Cerebellar nuclear complex (tissue), 1 donor: ENCODE measurements around the gene SLC35A2.

Experiments
- DNase-seq, 2 experiments: peaks; one replicate each; lab custom pipeline; 2025; lab: John Stamatoyannopoulos, UW

Gene SLC35A2

GRCh38 chrX:48911412-48912182 is at the start of gene SLC35A2:
SLC35A2 (minus strand) TSS chrX:48911646; CDS start chrX:48911636, 10 bp downstream.
- DNase-seq = peak in 1 of 2 experiments; percentile 56

- no peak for DNase-seq
These were observed 48.8 kb upstream of the SLC35A2 start for GRCh38 chrX:48960291-48960690.

DNA sequence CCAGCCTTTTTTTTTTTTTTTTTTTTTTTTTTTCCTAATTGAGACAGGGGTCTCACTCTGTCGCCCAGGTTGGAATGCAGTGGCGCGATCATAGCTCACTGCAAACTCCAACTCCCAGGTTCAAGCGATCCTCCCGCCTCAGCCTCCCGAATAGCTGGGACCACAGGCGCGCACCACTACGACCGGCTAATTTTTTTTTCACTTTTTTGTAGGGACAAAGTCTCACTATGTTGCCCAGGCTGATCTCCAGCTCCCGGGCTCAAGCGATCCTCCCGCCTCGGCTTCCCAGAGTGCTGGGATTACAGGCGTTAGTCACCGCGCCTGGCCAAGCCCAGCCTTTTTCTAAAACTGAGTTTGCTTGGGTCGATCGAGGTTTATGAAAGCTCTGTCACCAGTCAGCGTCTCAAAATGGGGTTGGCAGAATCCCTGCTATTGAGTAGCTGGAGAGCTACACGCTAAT is 47.2 kb upstream of the SLC35A2 start:
- DNase-seq = no peak

DNA sequence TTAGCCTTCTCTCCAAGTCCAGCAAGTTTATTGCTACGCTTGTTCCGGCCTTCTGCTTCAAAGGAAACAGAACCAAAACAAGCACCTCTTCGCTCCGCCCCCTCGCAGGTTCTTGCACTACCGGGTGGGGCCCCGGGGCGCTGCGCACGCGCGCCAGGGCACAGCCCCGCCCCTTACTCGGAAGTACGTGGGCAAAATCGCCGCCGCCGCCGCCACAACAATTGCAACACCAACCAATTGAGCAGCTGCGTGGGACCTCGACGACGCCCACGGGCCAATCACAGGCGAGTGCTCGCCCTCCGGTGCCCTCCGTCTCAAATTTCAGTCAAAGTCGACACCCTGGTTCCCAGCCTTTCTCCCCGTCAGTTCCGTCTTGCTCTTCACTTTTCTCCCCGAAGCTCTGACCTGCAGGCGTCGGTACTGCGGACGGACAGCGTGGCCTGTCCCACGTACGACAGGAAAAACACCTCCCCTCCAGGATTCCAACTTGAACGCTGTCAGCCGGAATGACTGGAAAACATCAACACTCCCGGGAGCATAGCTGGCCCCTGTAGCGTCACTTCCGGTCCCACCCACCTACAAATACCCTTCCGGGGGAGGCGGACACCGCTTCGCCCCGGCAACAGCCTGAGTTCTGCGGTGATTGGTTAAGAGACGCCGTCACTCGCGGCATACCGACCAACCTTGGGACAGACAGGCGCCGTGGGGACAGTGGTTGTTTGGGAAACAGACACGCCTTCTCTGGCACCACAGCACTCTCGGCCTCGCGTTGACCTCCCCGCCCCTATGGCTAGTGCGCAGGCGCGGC is 46.6 kb upstream of the SLC35A2 start:
- DNase-seq = peak; percentile 80 to 87

DNA sequence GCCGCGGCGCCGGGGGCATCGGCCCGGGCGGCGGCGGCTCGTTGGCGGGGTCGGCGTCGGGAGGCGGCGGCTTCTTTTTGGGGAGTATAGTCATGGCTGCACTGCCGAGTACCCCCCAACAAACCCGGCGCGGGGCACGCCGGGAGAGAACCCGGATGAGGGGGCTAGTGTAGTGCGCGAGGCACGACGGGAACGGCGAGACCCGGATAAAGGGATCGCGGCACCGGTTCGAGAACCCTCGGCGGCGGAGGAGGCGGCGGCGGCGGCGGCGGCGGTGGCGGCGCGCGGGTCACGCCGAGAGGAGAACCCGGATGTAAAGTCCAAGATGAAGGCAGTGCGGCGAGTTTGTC is 46.0 kb upstream of the SLC35A2 start, which contains the start of gene OTUD5:
OTUD5 (minus strand) TSS at position 131 of the 350 bp plus-strand sequence; CDS start at position 94, 37 bp downstream.
- DNase-seq = no peak

DNA sequence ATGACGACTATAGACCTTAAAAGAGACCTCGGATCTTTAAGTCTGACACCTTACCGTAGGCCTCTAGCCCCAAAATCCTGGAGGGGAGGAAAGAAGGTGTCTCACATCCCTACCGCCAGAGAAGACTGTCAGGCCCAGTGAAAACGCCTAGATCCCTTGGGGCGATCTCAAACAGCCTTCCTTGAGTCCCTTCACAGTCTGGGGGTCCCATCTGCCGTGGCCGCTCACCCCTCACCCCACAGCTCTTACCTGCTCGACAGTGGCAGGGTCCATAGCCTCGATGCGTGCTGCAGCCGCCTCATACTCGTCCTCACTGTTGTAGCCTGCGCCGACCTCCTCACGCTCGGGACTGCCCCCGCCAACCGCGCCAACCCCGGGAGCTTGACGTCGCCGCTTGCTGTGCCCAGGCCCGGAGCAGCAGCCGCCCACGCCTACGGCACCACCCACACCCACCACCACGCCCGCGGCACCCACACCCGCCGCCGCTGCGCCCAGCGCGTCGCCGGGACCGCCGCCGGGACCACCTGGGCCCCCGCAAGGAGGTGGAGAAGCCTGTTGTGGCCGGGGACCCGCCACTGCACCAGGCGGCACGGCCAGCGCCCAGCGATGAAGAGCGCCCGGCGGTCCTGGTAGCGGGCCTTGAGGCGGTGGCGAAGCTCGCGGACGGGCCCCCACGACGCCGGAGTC is 45.4 kb upstream of the SLC35A2 start:
- no peak for DNase-seq

GRCh38 chrX:48948589-48948988 is 37.1 kb upstream of the SLC35A2 start:
- DNase-seq = no peak

DNA sequence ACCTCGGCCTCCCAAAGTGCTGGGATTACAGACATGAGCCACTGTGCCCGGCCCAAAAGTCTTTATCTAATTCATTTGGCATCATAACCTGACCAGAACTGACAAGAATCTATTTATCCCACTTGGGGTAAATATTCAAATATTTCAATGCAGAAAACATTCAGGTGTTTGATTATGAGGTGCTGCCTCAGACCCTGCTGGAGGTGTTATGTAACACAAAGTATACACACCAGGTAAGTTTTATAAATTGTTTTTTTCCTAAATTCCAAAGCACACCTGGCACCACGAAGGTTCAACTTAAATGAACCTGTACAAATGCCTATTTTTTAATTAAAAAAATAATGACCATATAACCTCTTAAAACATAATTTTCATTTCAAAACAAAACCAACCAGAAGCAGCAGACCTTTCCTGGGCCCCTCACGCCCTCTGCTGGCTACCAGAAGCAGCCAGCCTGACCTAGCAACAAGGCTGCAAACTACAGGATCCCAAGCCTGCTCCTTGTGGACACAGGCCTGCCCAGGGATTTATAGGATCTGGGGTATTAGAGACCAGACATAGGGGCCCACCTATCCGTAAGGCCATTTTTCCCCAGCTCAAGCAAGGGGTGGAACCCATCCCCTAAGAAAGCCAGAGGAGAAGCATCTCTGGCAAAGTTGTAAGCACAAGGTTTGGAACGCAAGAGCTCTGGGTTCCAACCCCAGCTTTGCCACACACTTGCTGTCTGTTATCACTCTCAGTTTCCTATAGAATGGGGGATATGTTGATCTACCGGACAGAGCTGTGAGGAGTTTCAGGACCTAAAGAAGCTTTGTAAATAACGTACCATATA is 34.3 kb upstream of the SLC35A2 start:
- DNase-seq = peak in 1 of 2 experiments; percentile 3

DNA sequence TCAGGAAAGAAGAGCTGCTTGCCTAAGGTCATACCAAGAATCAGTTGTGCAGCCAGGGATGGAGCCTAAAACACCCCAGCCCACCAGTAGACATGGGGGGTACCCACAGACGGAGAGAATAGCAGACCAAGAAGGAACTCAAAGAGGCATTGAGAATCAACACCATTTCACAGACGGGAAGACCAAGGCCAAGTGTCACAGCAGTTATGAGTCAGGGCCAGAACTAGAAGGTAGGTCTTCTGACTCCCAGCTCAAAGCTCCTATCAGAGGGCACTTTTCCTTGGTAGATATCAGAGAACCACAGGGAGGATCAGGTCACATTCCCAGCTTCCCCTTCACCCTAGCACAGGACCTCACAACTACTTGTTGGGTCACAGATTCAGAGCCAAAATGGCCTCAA is 31.4 kb upstream of the SLC35A2 start:
- no peak for DNase-seq

- DNase-seq = no peak
These were observed 29.0 kb upstream of the SLC35A2 start for GRCh38 chrX:48940404-48940955.

DNA sequence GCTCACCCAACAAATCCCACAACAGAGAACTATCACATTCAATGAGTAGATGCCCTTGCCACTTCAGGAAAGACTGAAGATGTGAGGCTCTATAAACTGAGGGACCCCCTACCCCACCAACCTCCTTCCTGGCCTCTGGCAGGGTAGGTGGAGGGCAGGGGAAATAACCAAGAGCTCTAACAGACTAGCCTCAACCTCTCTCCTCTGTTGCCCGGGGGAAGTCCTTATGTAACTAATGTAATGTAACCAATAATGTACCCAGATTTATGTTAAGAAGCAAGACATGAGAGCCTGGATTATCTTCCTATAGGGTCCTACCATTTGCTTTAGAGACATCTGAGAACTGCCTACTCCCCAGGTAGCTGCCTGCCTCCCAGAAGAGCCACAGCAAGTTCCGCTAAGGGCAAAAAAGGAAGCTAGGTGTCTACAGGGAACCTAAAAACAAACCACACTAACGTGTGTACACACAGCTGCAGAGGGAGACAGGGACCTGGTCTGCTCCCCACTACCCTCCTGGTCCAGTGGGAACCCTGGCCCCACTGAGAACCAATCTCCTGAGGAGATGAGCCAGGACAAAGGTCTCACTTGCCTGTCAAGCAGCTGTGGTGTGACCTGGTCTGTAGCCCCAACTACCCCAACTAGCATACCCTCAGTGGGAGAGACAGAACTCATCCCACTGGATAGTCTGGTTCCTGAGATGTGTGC is 28.2 kb upstream of the SLC35A2 start:
- DNase-seq = no peak

DNA sequence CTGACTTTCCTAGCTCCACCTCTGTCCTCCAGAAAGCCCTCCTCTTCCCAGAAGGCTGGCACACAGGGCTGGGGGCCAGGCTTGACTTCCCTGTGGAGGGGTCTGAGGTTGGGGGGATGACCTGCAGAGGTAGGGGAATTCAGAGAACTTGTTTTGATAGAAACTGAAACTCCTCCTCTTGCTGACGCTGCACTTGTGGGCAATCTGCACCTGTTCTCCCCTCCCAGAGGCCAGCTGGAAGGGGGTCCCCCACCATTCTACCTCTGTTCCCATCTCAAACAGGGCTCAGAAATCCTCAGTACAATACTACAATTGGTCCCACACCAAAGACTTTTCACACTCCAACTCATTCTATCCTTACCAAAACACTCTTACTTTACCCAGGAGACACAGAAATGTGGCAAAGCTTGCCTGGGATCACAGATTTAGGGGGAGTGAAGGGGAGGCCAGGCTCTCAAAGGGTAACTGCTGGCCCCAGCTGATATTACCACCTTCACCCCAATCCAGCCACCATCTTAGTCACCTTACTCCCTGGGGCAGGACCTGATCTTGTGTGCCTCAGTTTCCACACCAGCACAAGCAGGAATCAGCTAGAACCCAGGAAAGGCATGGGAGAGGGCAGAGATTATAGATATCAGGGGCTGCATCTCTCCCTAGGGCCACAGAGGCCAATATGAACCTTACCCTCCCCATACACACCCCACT is 27.4 kb upstream of the SLC35A2 start:
- DNase-seq = no peak

DNA sequence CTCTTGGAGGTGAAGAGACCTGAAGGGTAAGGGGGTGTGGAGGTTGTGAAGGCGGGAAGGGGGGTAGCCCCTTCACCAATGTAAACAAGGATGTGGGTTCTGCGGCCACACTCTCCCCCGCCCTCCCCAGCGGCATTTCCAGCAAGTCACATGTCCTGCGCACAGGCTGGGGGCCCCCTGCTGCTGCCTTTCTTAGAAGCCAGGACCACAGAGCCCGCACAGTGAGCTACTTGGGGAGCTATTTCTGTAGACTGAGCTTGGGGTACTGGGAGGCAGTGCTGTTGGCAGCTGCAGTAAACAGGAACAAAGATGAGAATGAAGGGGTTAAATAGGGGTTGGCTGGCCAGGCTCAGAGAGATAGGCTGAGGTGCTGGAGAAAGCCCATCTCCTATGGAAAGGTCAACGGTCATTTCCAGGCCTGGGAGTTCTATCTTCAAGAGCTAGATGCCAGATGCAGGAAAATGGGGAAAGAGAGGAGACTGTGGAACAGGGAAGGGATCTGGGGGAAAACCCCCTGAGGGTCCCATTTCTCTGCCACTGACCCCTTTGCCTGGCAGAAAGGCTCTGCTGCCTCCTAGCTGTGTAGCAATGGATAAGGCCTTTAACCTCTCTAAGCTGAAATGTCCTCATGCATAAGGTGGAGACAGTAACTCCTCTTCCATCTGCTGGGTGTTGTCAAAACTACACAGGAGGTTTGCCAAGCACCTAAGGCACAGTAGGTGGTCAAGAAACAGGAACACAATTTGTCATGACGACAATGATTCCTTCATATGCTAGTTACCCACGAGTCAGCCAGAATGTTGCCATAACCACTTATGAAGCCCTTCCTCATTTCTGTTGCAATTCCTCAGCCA is 25.8 kb upstream of the SLC35A2 start:
- DNase-seq = no peak

- DNase-seq = no peak
These were observed 25.1 kb upstream of the SLC35A2 start for GRCh38 chrX:48936429-48937053.

GRCh38 chrX:48935301-48935670 is 23.8 kb upstream of the SLC35A2 start:
- no peak for DNase-seq

DNA sequence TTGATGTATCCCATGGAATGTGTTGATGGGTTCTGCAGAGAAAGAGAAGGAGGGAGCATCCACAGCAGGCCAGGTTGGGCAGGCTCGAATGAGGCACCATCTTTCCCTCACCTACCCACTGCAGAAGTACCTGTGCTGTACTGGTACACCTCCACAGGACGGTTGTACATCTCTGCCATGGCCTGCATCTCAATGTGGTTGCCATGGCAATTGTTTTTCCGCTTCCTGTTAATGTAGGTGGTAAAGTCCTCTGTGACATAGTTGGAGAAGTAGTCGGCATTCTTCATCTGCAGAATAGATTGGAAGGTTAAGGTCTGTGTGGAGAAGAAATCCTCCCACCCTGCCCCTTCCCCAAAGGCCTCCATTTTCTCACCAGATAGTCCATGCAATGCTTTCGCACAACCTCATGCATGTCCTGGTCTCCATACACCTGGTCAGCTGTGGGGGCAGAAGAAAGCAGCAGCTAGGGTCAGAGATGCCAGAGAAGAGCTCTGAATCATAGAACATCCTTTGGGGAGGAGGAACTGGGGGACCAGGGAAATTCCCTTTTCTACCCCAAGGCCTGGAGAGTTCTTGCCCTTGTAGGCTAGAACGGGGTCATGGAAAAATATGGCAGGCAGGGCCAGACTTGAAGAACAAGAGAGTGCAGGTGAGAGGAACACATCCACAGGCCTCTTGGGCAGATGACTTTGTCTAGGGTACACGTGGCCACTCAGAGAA is 23.3 kb upstream of the SLC35A2 start:
- no peak for DNase-seq

GRCh38 chrX:48933757-48934156 is 22.3 kb upstream of the SLC35A2 start:
- no peak for DNase-seq
